ENCODE measurements around the gene C5orf47.

- TF ChIP-seq MXI1 (IDR thresholded peaks at IDR 0.05; ENCODE audit: low read depth, low read length) (no peak), FOS (IDR thresholded peaks at IDR 0.05; ENCODE audit: borderline replicate concordance, extremely low read depth, insufficient read length) (no peak), EP300 (IDR thresholded peaks at IDR 0.05; ENCODE audit: borderline replicate concordance in 1 of 2, control insufficient read depth in 1 of 2, low read depth in 2 of 2, low read length in 2 of 2) (no peak), PAX5 (IDR thresholded peaks at IDR 0.05; ENCODE audit: borderline replicate concordance, low read depth, low read length) (no peak), CTCF (IDR thresholded peaks at IDR 0.05 in 2 of 3, conservative IDR thresholded peaks at IDR 0.05 in 1 of 3; ENCODE audit: control insufficient read depth in 2 of 3, extremely low read depth in 1 of 3, insufficient read depth in 1 of 3, low read depth in 3 of 3, low read length in 3 of 3) (no peak), PKNOX1 (IDR thresholded peaks at IDR 0.05) (no peak), KDM1A (IDR thresholded peaks at IDR 0.05; ENCODE audit: borderline replicate concordance) (no peak), CREB1 (IDR thresholded peaks at IDR 0.05; ENCODE audit: low read depth) (no peak), ZNF274 (IDR thresholded peaks at IDR 0.05; ENCODE audit: insufficient read depth, insufficient read length) (no peak), POLR2A (IDR thresholded peaks at IDR 0.05; ENCODE audit: low read depth, low read length) (no peak), CEBPZ (IDR thresholded peaks at IDR 0.05; ENCODE audit: low read depth, low read length) (no peak), DPF2 (IDR thresholded peaks at IDR 0.05) (no peak), RAD51 (IDR thresholded peaks at IDR 0.05) (no peak)
Observed at GRCh38 chr5:173967241-173967640, 21.7 kb upstream of the C5orf47 start.

Data from GM12878 (cell line).